GM19452 (cell line): ENCODE results near the gene GPRASP1.

Experiments used
- ATAC-seq: cut with Tn5 transposase; IDR thresholded peaks from one replicate; pipeline ENCODE4 v1.9.1; 2021; ENCODE audit not compliant: unreplicated experiment

The GPRASP1 gene

GRCh38 chrX:102696306-102696705 lies 45.0 kb downstream of the GPRASP1 start:
- no peak for ATAC-seq

GRCh38 chrX:102697494-102697893 lies 46.2 kb downstream of the GPRASP1 start:
- ATAC-seq: no peak
